T47D (cell line): Measurements from ENCODE around the gene DSTN.

Experiments used
- DNase-seq, 2 experiments: peaks; one replicate each; pipeline versions ENCODE4 v3.0.0 to v3.0.0-alpha.2; 2011 to 2012; ENCODE audit warnings: low read depth in 1 of 2, low spot score in 1 of 2
- JUND ChIP-seq: IDR thresholded peaks from 2 replicates; pipeline ENCODE4 v1.6.1; 2012; ENCODE audit warnings: low read depth
- in situ Hi-C: cut with HindIII; loops from 2 replicates; pipeline ENCODE4 v1.10.0; 2016; ENCODE audit warnings: low sequenced_read_pairs, low pct_unique_long_range_greater_than_20kb

The DSTN gene

GRCh38 chr20:17569616-17570346 lies at the start of gene DSTN:
DSTN (plus strand) TSS chr20:17570075; CDS start chr20:17570209, 134 bp downstream.
- no peak for TF ChIP-seq JUND
- peak; percentile 87 to 99 for DNase-seq
- in situ Hi-C loops, result no loop called here

- DNase-seq, result peak in 1 of 2 experiments; percentile 75
- in situ Hi-C loops, result no loop called here
- no peak for TF ChIP-seq JUND
These were observed 49.3 kb upstream of the DSTN start for GRCh38 chr20:17520583-17520982.

- in situ Hi-C loops, result no loop called here
- TF ChIP-seq JUND, result no peak
- DNase-seq, result no peak
These were observed 47.3 kb upstream of the DSTN start for GRCh38 chr20:17522528-17522927.

- no peak for DNase-seq
- no peak for TF ChIP-seq JUND
- in situ Hi-C loops, result no loop called here
These were observed 46.5 kb upstream of the DSTN start for GRCh38 chr20:17523326-17523725.

GRCh38 chr20:17524560-17524959 lies 45.3 kb upstream of the DSTN start:
- in situ Hi-C loops, result no loop called here
- peak in 1 of 2 experiments; percentile 70 for DNase-seq
- no peak for TF ChIP-seq JUND

- in situ Hi-C loops, result no loop called here
- no peak for TF ChIP-seq JUND
These were observed 44.7 kb upstream of the DSTN start for GRCh38 chr20:17525132-17525531.

GRCh38 chr20:17525650-17526049 lies 44.2 kb upstream of the DSTN start:
- DNase-seq, result peak in 1 of 2 experiments; percentile 84
- TF ChIP-seq JUND, result no peak
- in situ Hi-C loops, result no loop called here

More at GRCh38 chr20:17525132-17525531, 44.7 kb upstream of the DSTN start:
- no peak for DNase-seq

- TF ChIP-seq JUND, result no peak
- in situ Hi-C loops, result no loop called here
- no peak for DNase-seq
These were observed 40.3 kb upstream of the DSTN start for GRCh38 chr20:17529586-17529985.

GRCh38 chr20:17530153-17530552 lies 39.7 kb upstream of the DSTN start:
- DNase-seq, result no peak
- in situ Hi-C loops, result no loop called here
- no peak for TF ChIP-seq JUND

GRCh38 chr20:17530716-17531664 lies 38.9 kb upstream of the DSTN start, which contains the start of gene BFSP1:
BFSP1 (minus strand) TSS chr20:17531379; CDS start chr20:17531329, 50 bp downstream.
- in situ Hi-C loops, result no loop called here
- TF ChIP-seq JUND, result no peak
- peak; percentile 55 to 75 for DNase-seq

- DNase-seq, result no peak
- no peak for TF ChIP-seq JUND
- in situ Hi-C loops, result no loop called here
These were observed 38.2 kb upstream of the DSTN start for GRCh38 chr20:17531665-17532025.

GRCh38 chr20:17533396-17533795 lies 36.5 kb upstream of the DSTN start:
- DNase-seq, result peak in 1 of 2 experiments; percentile 87
- in situ Hi-C loops, result no loop called here
- TF ChIP-seq JUND, result no peak

GRCh38 chr20:17534077-17534476 lies 35.8 kb upstream of the DSTN start:
- in situ Hi-C loops, result no loop called here
- TF ChIP-seq JUND, result no peak
- no peak for DNase-seq
